ENCODE measurements around the gene B3GNT2.
A peak's percentile ranks its signal among the peaks of the same experiment; 100 is the strongest.

The B3GNT2 gene

DNA sequence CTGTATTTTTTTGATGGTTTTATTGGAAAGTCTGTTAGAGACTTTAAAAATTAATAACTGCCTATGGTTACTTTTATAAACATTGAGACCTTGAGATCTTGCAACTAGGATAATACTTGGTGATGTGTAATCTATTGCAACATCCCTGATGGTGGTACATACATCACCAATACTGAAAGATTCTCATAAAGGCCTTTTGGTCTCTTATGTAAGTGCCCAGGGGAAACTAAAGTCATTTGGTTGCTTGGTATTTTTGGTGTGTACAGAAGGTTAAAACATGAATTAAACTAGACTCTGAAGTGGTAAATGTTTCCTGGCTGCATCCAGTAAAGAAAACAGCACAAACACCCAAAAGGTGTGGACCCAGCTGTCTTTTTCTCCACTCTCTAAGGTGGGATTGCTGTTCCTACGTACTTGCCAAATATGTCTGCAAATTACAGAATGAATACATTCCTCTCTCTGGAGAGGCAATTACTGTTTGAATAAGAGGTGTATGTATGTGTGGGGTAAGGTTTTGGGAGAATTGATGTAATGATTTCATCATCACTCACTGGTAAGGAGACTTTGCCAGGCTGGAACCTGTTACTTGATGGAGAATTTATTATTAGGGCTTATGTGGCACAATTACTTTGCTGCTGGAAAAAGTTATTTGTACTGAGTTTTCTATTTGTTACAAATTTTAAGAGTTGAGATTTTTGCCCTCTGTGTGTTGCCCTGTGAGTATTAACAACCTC lies 3.6 kb downstream of the B3GNT2 start:
- Histone ChIP-seq H3K79me1 (ENCODE audit: low read length) (peaks cover 11% of the 10 kb centered on the region), H3K4me1 (ENCODE audit: control insufficient read depth, low read depth, low read length) (peaks cover 20% of the 10 kb centered on the region), H3K36me3 (ENCODE audit: control insufficient read depth, insufficient read depth, low read length) (no peaks in the 10 kb centered on the region), H2BK15ac (replicated peaks; ENCODE audit: low read depth) (no peak overlapping the region), H3K56ac (ENCODE audit: low read length) (peak overlapping the region; percentile 9), H3K9ac (ENCODE audit: low read length) (peak overlapping the region; percentile 51), H3K4ac (ENCODE audit: low read depth, low read length) (no peak overlapping the region), H4K8ac (ENCODE audit: low read depth, low read length) (no peak overlapping the region), H3K4me2 (ENCODE audit: low read length) (peak overlapping the region; percentile 44), H3K4me3 (ENCODE audit: low read length) (no peak overlapping the region), H2AK5ac (ENCODE audit: low read length) (no peak overlapping the region), H3K27ac (ENCODE audit: low read depth, low read length) (no peak overlapping the region), H2BK120ac (ENCODE audit: low read depth, low read length) (no peak overlapping the region), H3K27me3 (ENCODE audit: insufficient read depth, low read length, poor library complexity) (no peaks in the 10 kb centered on the region), H3K18ac (ENCODE audit: low read length) (no peak overlapping the region), H4K5ac (ENCODE audit: low read length) (no peak overlapping the region), H3K79me2 (ENCODE audit: control insufficient read depth, insufficient read depth, low read length) (peaks cover 82% of the 10 kb centered on the region), H3K23ac (ENCODE audit: low read length) (no peak overlapping the region), H2BK5ac (ENCODE audit: low read length) (no peak overlapping the region)
- WGBS (ENCODE audit: extremely low coverage, insufficient coverage, low lambda C conversion rate), result no CpG with 5 or more reads among the region's 1 CpG
- no peak for DNase-seq

DNA sequence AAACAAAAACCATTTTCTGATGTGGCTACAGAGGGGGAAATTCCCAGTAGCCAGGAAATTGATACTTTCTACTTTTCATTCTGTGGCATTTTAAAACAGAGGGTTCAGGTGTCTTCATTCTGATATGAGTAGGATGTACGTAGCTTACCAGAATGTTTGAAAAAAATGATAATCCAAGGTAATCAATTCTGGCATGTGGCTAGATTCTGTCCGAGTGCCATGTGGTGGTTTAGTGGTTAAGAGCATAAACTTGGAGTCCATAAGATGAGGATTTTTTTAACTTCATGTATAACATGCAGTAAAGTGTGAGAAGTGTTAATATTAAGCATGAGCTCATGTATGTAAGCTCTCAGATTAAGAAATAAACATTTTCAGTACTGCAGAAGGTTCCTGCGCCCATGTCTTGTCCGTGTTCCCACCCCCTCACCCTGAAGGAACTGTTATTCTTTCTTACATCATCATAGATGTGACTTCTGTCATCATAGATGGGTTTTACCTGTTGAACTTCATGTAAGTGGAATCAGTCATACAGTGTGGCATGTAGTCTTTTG lies 4.5 kb downstream of the B3GNT2 start:
- Histone ChIP-seq H4K5ac (ENCODE audit: low read length) (no peak overlapping the region), H3K56ac (ENCODE audit: low read length) (no peak overlapping the region), H3K4ac (ENCODE audit: low read depth, low read length) (no peak overlapping the region), H3K36me3 (ENCODE audit: control insufficient read depth, insufficient read depth, low read length) (no peaks in the 10 kb centered on the region), H3K4me2 (ENCODE audit: low read length) (no peak overlapping the region), H3K79me2 (ENCODE audit: control insufficient read depth, insufficient read depth, low read length) (peaks cover 90% of the 10 kb centered on the region), H2BK120ac (ENCODE audit: low read depth, low read length) (no peak overlapping the region), H3K4me3 (ENCODE audit: low read length) (no peak overlapping the region), H3K4me1 (ENCODE audit: control insufficient read depth, low read depth, low read length) (peaks cover 21% of the 10 kb centered on the region), H4K8ac (ENCODE audit: low read depth, low read length) (no peak overlapping the region), H2BK15ac (replicated peaks; ENCODE audit: low read depth) (no peak overlapping the region), H3K79me1 (ENCODE audit: low read length) (peaks cover 11% of the 10 kb centered on the region), H3K27me3 (ENCODE audit: insufficient read depth, low read length, poor library complexity) (no peaks in the 10 kb centered on the region), H3K9ac (ENCODE audit: low read length) (no peak overlapping the region), H2AK5ac (ENCODE audit: low read length) (no peak overlapping the region), H3K27ac (ENCODE audit: low read depth, low read length) (no peak overlapping the region), H2BK5ac (ENCODE audit: low read length) (no peak overlapping the region), H3K18ac (ENCODE audit: low read length) (no peak overlapping the region), H3K23ac (ENCODE audit: low read length) (no peak overlapping the region)
- no peak for DNase-seq
- WGBS (ENCODE audit: extremely low coverage, insufficient coverage, low lambda C conversion rate), result no CpG with 5 or more reads among the region's 4 CpGs

DNA sequence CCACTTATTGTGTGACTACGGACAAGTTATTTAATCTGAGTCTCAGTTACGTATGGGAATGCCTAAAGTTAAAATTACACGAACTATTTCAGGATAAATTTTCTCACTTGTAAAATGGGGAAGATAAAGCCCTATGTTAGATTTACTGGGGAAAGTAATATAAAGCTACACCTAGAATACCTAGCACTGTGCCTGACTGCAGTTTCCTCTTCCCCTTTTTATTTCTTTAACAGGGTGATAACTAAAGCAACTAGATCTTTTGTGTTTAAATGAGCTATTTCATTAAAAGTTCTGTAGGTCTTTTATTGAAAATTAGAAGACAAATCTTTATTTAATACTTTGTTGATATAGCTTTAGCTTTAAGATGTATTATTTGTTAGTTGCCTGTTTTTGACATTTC lies 5.0 kb downstream of the B3GNT2 start:
- Histone ChIP-seq H3K79me2 (ENCODE audit: control insufficient read depth, insufficient read depth, low read length) (peaks cover 95% of the 10 kb centered on the region), H3K4me2 (ENCODE audit: low read length) (no peak overlapping the region), H3K27me3 (ENCODE audit: insufficient read depth, low read length, poor library complexity) (no peaks in the 10 kb centered on the region), H2BK15ac (replicated peaks; ENCODE audit: low read depth) (no peak overlapping the region), H3K9ac (ENCODE audit: low read length) (no peak overlapping the region), H3K56ac (ENCODE audit: low read length) (no peak overlapping the region), H3K23ac (ENCODE audit: low read length) (no peak overlapping the region), H2AK5ac (ENCODE audit: low read length) (no peak overlapping the region), H3K27ac (ENCODE audit: low read depth, low read length) (no peak overlapping the region), H3K4ac (ENCODE audit: low read depth, low read length) (no peak overlapping the region), H3K4me1 (ENCODE audit: control insufficient read depth, low read depth, low read length) (peaks cover 25% of the 10 kb centered on the region), H3K4me3 (ENCODE audit: low read length) (no peak overlapping the region), H4K5ac (ENCODE audit: low read length) (no peak overlapping the region), H2BK120ac (ENCODE audit: low read depth, low read length) (no peak overlapping the region), H2BK5ac (ENCODE audit: low read length) (no peak overlapping the region), H3K18ac (ENCODE audit: low read length) (no peak overlapping the region), H3K36me3 (ENCODE audit: control insufficient read depth, insufficient read depth, low read length) (no peaks in the 10 kb centered on the region), H4K8ac (ENCODE audit: low read depth, low read length) (no peak overlapping the region), H3K79me1 (ENCODE audit: low read length) (peaks cover 12% of the 10 kb centered on the region)
- no CpG with 5 or more reads among the region's 3 CpGs for WGBS (ENCODE audit: extremely low coverage, insufficient coverage, low lambda C conversion rate)
- no peak for DNase-seq

DNA sequence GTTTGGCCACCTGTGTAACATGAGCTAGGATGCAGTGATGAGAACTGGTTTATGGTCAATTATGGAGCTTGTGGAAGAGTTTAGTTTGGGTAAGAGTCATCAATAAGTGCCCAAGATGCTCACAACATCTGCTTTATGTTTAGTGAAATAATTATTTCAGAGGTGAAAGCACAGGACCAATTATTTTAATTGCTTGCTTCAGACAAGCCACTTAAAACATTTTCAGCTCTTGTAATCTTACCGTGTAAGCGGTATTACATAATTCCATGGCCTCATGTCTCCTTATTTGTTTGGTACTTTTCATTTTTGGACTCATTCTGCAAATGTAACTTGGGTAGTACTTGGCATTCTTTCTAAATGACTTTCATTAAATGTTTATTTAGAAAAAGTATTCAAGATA lies 5.4 kb downstream of the B3GNT2 start:
- no peaks in the 10 kb centered on the region for H3K27me3 ChIP-seq (ENCODE audit: insufficient read depth, low read length, poor library complexity)
- no peak overlapping the region for H3K23ac ChIP-seq (ENCODE audit: low read length)
- no peak for DNase-seq
- WGBS (ENCODE audit: extremely low coverage, insufficient coverage, low lambda C conversion rate), result no CpG with 5 or more reads among the region's 2 CpGs
- H3K4me2 ChIP-seq (ENCODE audit: low read length), result no peak overlapping the region
- H2BK5ac ChIP-seq (ENCODE audit: low read length), result no peak overlapping the region
- peaks cover 13% of the 10 kb centered on the region for H3K79me1 ChIP-seq (ENCODE audit: low read length)
- no peak overlapping the region for H4K5ac ChIP-seq (ENCODE audit: low read length)
- H3K27ac ChIP-seq (ENCODE audit: low read depth, low read length), result no peak overlapping the region
- H4K8ac ChIP-seq (ENCODE audit: low read depth, low read length), result no peak overlapping the region
- H3K18ac ChIP-seq (ENCODE audit: low read length), result no peak overlapping the region
- no peak overlapping the region for H2AK5ac ChIP-seq (ENCODE audit: low read length)
- peaks cover 96% of the 10 kb centered on the region for H3K79me2 ChIP-seq (ENCODE audit: control insufficient read depth, insufficient read depth, low read length)
- H3K9ac ChIP-seq (ENCODE audit: low read length), result no peak overlapping the region
- no peak overlapping the region for H2BK15ac ChIP-seq (replicated peaks; ENCODE audit: low read depth)
- H3K4me3 ChIP-seq (ENCODE audit: low read length), result no peak overlapping the region
- no peak overlapping the region for H3K4ac ChIP-seq (ENCODE audit: low read depth, low read length)
- H3K56ac ChIP-seq (ENCODE audit: low read length), result no peak overlapping the region
- H3K4me1 ChIP-seq (ENCODE audit: control insufficient read depth, low read depth, low read length), result peaks cover 25% of the 10 kb centered on the region
- H2BK120ac ChIP-seq (ENCODE audit: low read depth, low read length), result no peak overlapping the region
- H3K36me3 ChIP-seq (ENCODE audit: control insufficient read depth, insufficient read depth, low read length), result no peaks in the 10 kb centered on the region

DNA sequence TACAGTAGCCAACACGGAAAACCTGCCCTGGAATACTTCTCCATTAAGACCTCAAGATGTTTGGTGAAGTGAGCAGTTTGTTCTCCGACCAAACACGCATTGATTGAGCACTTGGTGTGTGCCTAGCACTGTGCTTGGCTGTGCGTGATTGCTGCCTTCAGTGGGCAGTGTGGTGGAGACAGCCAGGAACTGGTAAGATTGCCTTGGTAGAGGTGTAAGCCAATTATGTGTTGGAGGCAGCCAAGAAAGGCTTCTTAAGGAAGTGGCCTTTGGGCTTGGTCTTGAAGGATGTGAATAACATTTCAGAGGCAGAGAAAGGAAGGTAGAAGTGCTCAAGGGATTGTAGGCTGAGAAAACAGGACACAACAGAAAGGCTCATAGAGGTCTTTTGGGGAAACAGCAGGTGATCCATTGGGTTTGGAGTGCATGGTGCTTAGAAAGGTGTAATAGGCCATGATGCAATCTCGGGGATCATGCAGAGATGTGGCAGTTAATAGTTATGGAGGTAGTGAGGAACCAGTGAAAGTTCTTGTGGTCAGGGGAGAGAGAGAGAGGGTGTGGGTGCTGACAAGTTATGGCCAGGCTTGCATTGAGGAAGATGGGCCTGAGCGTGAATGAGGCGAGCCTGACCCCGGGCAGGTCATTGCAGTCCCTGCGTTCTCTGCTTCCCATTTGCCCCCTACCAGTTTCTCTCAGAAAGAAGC lies 6.3 kb downstream of the B3GNT2 start:
- no CpG with 5 or more reads among the region's 9 CpGs for WGBS (ENCODE audit: extremely low coverage, insufficient coverage, low lambda C conversion rate)
- Histone ChIP-seq H3K4me1 (ENCODE audit: control insufficient read depth, low read depth, low read length) (peaks cover 25% of the 10 kb centered on the region), H4K5ac (ENCODE audit: low read length) (no peak overlapping the region)

More for the DNA sequence above, 6.3 kb downstream of the B3GNT2 start:
- no peak overlapping the region for H4K8ac ChIP-seq (ENCODE audit: low read depth, low read length)
- H3K23ac ChIP-seq (ENCODE audit: low read length), result peak overlapping the region; percentile 31
- H3K36me3 ChIP-seq (ENCODE audit: control insufficient read depth, insufficient read depth, low read length), result no peaks in the 10 kb centered on the region
- H3K4ac ChIP-seq (ENCODE audit: low read depth, low read length), result no peak overlapping the region
- no peak overlapping the region for H3K18ac ChIP-seq (ENCODE audit: low read length)
- no peak overlapping the region for H3K56ac ChIP-seq (ENCODE audit: low read length)
- no peak overlapping the region for H3K4me3 ChIP-seq (ENCODE audit: low read length)
- H3K27ac ChIP-seq (ENCODE audit: low read depth, low read length), result no peak overlapping the region
- peaks cover 13% of the 10 kb centered on the region for H3K79me1 ChIP-seq (ENCODE audit: low read length)
- peak overlapping the region; percentile 73 for H2BK5ac ChIP-seq (ENCODE audit: low read length)
- H3K27me3 ChIP-seq (ENCODE audit: insufficient read depth, low read length, poor library complexity), result no peaks in the 10 kb centered on the region
- no peak overlapping the region for H2AK5ac ChIP-seq (ENCODE audit: low read length)
- peaks cover 96% of the 10 kb centered on the region for H3K79me2 ChIP-seq (ENCODE audit: control insufficient read depth, insufficient read depth, low read length)
- H2BK15ac ChIP-seq (replicated peaks; ENCODE audit: low read depth), result no peak overlapping the region
- peak overlapping the region; percentile 30 for H3K9ac ChIP-seq (ENCODE audit: low read length)
- H2BK120ac ChIP-seq (ENCODE audit: low read depth, low read length), result no peak overlapping the region
- no peak for DNase-seq
- H3K4me2 ChIP-seq (ENCODE audit: low read length), result peak overlapping the region; percentile 23

Data from mesendoderm (in vitro differentiated cells).